Measurements from ENCODE around the gene PEAR1.

Gene PEAR1

GRCh38 chr1:156904187-156904959, 10.9 kb downstream of the PEAR1 start:
- Mint-ChIP-seq H3K4me1 (peaks cover 59% of the 10 kb centered on the region), H3K4me3 (peak overlapping the region; percentile 6 to 20 (median 14)), H3K27ac (peak overlapping the region; percentile 74 to 94 (median 75)), H3K27me3 (ENCODE audit: low read depth) (peaks cover 11% of the 10 kb centered on the region), H3K9me3 (no peaks in the 10 kb centered on the region), H3K36me3 (ENCODE audit: low read depth) (peaks cover 10% of the 10 kb centered on the region)
- no peak for TF ChIP-seq CTCF (IDR thresholded peaks at IDR 0.05; ENCODE audit: unreplicated experiment in 3 of 3)

GRCh38 chr1:156905176-156905575, 11.7 kb downstream of the PEAR1 start:
- peak overlapping the region; percentile 31 to 94 (median 62) for H3K27ac Mint-ChIP-seq
- H3K36me3 Mint-ChIP-seq (ENCODE audit: low read depth) = peaks cover 10% of the 10 kb centered on the region
- peaks cover 54% of the 10 kb centered on the region for H3K4me1 Mint-ChIP-seq

GRCh38 chr1:156905651-156906050, 12.1 kb downstream of the PEAR1 start:
- Mint-ChIP-seq H3K4me1 (peaks cover 49% of the 10 kb centered on the region), H3K27ac (peak overlapping the region; percentile 31 to 40 (median 35)), H3K4me3 (no peak overlapping the region), H3K27me3 (ENCODE audit: low read depth) (peaks cover 11% of the 10 kb centered on the region), H3K9me3 (no peaks in the 10 kb centered on the region), H3K36me3 (ENCODE audit: low read depth) (peaks cover 10% of the 10 kb centered on the region)
- no peak for TF ChIP-seq CTCF (IDR thresholded peaks at IDR 0.05; ENCODE audit: unreplicated experiment in 3 of 3)

More at GRCh38 chr1:156905176-156905575, 11.7 kb downstream of the PEAR1 start:
- H3K9me3 Mint-ChIP-seq = no peaks in the 10 kb centered on the region
- no peak for TF ChIP-seq CTCF (IDR thresholded peaks at IDR 0.05; ENCODE audit: unreplicated experiment in 3 of 3)
- H3K4me3 Mint-ChIP-seq = no peak overlapping the region
- peaks cover 11% of the 10 kb centered on the region for H3K27me3 Mint-ChIP-seq (ENCODE audit: low read depth)

GRCh38 chr1:156906206-156906906, 12.8 kb downstream of the PEAR1 start:
- Mint-ChIP-seq H3K4me1 (peaks cover 45% of the 10 kb centered on the region), H3K9me3 (no peaks in the 10 kb centered on the region), H3K27me3 (ENCODE audit: low read depth) (peaks cover 11% of the 10 kb centered on the region), H3K4me3 (no peak overlapping the region), H3K27ac (peak overlapping the region in 2 of 3 experiments; percentile 1 to 40), H3K36me3 (ENCODE audit: low read depth) (peaks cover 10% of the 10 kb centered on the region)
- no peak for TF ChIP-seq CTCF (IDR thresholded peaks at IDR 0.05; ENCODE audit: unreplicated experiment in 3 of 3)

GRCh38 chr1:156908541-156908940, 15.0 kb downstream of the PEAR1 start:
- H3K4me1 Mint-ChIP-seq = peaks cover 34% of the 10 kb centered on the region
- peak overlapping the region in 1 of 3 experiments; percentile 47 for H3K27ac Mint-ChIP-seq
- TF ChIP-seq CTCF (IDR thresholded peaks at IDR 0.05; ENCODE audit: unreplicated experiment in 3 of 3) = no peak
- no peaks in the 10 kb centered on the region for H3K9me3 Mint-ChIP-seq
- H3K27me3 Mint-ChIP-seq (ENCODE audit: low read depth) = peaks cover 11% of the 10 kb centered on the region
- peaks cover 10% of the 10 kb centered on the region for H3K36me3 Mint-ChIP-seq (ENCODE audit: low read depth)
- H3K4me3 Mint-ChIP-seq = no peak overlapping the region

All from nephron (organoid).